ENCODE results near the gene EPHB2.

DNA sequence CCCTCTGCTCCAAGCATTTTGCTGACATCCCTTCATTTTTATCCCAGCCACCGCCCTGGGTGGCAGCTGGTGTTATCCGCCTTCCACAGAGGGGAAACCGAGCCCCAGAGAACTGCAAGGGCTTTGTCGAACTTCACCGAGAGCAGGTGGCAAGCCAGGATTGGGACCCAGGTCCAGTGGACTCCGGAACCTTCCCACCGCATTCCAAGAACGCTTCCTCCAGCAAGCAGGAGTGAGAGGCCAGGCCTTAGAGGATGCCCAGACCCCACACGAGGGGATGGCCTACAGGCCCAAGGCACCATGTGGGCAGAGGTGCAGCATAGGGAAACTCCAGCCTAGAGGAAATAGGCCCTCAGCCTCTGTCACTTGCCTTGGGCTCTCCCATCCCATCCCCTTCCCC, 90.7 kb downstream of the EPHB2 start:
- TF ChIP-seq EZH2 (IDR thresholded peaks at IDR 0.05; ENCODE audit: insufficient read depth, poor library complexity, severe bottlenecking) (no peak), EZH2phosphoT487 (IDR thresholded peaks at IDR 0.05; ENCODE audit: insufficient read depth, low read depth) (no peak)

Data from GM23248 (cell line).